22Rv1 (cell line): ENCODE results near the gene GATB.

ENCODE experiments used
- ZFX ChIP-seq: fragments of 450-650 bp; IDR thresholded peaks from 2 replicates; pipeline ENCODE4 v1.6.1; 2017; ENCODE audit warnings: antibody characterized with exemption, borderline replicate concordance
- TF ChIP-seq, protein P1 (sequence below): fragments of 450-650 bp; IDR thresholded peaks from 2 replicates; pipeline ENCODE4 v1.5.1; 2017; ENCODE audit warnings: mild to moderate bottlenecking

DNA sequence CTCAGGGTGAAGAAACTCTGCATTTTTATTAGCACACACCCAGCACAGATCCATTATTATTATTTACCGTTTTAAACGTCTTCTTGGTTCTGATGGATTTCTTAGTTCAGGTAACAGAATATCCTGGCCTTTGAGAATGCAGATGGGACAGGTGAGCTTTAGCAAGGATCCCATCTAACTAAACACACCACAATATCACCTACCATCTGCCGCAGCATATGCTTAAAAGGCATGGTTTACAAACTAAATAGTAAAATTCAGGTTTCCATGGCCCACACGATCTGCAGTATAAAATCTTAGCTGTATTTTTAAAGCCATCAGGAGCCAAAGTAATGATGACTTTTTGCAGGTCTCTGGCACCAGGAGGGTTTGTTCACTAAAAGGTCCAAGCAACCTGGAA, 31.7 kb upstream of the GATB start:
- TF ChIP-seq, protein P1, sequence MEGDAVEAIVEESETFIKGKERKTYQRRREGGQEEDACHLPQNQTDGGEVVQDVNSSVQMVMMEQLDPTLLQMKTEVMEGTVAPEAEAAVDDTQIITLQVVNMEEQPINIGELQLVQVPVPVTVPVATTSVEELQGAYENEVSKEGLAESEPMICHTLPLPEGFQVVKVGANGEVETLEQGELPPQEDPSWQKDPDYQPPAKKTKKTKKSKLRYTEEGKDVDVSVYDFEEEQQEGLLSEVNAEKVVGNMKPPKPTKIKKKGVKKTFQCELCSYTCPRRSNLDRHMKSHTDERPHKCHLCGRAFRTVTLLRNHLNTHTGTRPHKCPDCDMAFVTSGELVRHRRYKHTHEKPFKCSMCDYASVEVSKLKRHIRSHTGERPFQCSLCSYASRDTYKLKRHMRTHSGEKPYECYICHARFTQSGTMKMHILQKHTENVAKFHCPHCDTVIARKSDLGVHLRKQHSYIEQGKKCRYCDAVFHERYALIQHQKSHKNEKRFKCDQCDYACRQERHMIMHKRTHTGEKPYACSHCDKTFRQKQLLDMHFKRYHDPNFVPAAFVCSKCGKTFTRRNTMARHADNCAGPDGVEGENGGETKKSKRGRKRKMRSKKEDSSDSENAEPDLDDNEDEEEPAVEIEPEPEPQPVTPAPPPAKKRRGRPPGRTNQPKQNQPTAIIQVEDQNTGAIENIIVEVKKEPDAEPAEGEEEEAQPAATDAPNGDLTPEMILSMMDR: no peak
- no peak for TF ChIP-seq ZFX
